GM21515 (cell line): ENCODE measurements around the gene SPIRE2.
"Not testable (repeated sequence)": the region's sequence is repeated elsewhere in the genome, so short reads cannot be mapped to it uniquely, and the experiment has no call there.

ENCODE experiments used
- ATAC-seq: cut with Tn5 transposase; IDR thresholded peaks from one replicate; pipeline ENCODE4 v1.9.1; 2021; ENCODE audit not compliant: unreplicated experiment

The SPIRE2 gene

DNA sequence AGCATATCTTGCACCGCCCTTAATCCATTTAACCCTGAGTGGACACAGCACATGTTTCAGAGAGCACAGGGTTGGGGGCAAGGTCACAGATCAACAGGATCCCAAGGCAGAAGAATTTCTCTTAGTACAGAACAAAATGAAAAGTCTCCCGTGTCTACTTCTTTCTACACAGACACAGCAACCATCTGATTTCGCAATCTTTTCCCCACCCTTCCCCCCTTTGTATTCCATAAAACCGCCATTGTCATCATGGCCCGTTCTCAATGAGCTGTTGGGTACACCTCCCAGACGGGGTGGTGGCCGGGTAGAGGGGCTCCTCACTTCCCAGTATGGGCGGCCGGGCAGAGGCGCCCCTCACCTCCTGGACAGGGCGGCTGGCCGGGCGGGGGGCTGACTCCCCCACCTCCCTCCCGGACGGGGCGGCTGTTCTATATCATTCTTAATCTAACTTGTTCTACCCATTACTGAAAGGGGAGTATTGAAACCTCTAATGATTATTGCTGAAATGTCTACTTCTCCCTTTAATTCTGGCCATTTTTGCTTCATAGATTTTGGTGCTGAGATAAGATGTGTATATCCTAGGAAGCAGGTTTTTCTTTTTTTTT lies 21.6 kb upstream of the SPIRE2 start:
- ATAC-seq, result not testable (repeated sequence)

DNA sequence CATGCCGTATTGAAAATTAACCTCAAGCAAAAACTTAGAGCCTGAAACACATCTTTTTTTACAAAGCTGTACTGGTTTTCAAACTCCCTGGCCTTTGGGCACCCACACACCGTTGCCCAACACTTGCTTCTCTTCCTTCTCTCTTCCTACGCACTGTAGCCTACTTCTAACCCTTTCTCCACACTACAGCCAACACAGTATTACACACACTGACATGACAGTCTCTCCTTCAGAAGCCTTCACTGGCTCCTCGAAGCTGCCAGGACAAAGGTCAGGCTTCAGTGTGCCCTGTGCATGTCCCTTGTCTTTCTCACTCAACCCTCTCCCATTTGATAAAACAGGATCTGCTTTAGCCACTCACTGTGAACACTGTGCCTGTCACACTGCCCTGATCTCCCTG lies 19.8 kb upstream of the SPIRE2 start:
- no peak for ATAC-seq

DNA sequence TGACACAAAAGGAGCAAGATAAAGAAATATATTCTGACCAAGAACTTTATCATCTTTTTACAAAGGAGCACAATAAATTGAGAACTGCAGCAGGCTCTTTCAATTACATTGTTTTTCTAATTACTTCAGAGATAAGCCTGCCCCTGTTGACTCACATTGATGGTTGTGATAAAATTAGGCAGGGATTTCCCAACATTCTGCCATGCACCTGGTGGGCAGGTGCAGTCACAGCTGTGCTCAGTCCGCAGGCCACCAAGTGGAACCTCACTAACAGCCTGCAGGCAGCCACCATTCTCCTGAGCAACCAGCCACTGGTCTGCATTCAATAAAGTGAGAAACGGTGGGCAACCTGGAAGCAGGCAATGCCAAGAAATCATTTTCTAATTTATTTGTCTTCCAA lies 17.0 kb upstream of the SPIRE2 start:
- ATAC-seq, result no peak

DNA sequence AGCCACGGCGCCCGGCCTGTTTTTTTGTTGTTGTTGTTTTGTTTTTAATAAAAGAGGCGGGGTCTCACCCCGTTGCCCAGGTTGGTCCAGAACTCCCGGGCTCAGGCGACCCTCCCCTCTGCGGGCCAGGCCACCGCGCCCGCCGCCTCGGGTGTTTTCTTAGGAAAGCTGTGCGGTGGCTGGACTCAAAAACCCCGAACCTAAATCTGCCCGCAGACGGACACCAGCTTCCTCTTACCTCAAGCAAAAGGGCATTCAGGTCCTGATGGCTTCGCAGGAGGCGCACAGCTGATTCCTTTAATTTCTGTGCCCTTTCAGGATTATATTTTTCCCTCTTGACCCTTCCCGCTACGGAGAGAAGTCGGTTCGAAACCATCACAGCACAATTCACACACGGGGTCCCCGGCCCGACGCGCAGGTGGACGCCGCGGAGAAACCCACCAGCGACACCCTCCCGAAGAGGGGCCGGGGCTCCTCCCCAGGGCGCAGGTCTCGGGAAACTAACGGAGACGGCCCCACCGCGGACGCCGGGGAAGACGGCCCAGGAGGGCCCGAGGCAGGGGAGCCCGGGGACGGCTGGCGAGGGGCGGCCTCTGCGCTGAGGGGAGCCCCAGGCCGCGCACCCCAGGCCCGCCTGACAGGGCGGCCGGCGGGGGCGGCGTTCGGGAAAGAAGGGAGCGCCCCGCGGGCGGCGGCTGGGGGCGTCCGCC lies 12.5 kb upstream of the SPIRE2 start:
- peak; percentile 26 for ATAC-seq

DNA sequence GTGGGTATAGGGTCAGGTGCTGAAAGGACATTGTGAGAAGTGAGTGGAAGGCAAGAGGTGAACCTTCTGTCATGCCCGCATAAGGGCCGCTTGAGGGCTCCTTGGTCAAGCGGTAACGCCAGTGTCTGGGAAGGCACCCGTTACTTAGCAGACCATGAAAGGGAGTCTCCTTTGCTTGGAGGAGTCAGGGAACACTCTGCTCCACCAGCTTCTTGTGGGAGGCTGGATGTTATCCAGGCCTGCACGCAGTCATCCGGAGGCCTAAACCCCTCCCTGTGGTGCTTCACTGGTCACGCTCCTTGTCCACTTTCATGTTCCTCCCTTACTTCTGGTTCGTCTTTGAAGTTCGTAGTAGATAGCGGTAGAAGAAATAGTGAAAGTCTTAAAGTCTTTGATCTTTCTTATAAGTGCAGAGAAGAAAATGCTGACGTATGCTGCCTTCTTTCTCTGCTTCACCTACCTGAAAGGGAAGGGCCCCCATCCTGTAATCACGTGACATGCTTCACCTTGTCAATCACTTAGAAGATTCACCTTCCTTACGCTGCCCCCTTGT lies 9.3 kb upstream of the SPIRE2 start:
- ATAC-seq, result not testable (repeated sequence)

DNA sequence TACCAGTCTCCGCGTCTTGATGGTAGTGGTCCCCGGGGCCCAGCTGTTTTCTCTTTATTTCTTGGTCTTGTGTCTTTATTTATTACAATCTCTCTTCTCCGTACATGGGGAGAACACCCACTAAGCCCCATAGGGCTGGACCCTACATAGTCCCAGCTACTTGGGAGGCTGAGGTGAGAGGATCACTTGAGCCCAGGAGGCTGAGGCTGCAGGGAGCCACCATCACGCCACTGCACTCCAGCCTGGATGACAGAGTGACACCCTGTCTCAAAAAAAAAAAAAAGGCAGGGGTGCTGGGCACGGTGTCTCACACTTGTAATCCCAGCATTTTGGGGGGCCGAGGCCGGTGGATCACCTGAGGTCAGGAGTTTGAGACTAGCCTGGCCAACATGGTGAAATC lies 8.8 kb upstream of the SPIRE2 start:
- ATAC-seq, result not testable (repeated sequence)

DNA sequence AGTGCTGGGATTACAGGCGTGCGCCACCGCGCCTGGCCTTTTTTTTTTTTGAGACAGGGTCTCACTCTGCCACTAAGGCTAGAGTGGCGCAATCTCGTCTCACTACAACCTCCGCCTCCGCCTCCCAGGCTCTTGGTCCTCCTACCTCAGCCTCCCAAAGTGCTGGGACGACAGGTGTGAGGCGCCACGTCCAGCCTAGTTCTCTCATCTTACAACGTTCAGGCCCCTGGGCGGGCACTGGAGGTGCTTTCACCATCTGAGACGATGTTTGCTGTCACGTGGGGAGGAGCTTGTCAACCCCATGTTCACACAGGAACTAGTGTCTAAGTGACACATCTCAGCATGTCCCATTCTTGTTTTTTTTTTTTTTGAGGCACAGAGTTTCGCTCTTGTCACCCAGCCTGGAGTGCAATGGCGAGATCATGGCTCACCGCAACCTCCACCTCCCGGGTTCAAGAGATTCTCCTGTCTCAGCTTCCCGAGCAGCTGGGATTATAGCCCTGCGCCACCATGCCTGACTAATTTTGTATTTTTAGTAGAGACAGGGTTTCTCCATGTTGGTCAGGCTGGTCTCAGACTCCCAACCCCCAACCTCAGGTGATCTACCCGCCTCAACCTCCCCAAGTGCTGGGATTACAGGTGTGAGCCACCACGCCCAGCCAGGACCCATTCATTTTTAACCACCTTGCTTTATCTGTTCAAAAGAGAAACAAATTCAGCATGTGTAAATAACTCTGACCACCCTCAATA lies 6.7 kb upstream of the SPIRE2 start:
- ATAC-seq, result no peak

DNA sequence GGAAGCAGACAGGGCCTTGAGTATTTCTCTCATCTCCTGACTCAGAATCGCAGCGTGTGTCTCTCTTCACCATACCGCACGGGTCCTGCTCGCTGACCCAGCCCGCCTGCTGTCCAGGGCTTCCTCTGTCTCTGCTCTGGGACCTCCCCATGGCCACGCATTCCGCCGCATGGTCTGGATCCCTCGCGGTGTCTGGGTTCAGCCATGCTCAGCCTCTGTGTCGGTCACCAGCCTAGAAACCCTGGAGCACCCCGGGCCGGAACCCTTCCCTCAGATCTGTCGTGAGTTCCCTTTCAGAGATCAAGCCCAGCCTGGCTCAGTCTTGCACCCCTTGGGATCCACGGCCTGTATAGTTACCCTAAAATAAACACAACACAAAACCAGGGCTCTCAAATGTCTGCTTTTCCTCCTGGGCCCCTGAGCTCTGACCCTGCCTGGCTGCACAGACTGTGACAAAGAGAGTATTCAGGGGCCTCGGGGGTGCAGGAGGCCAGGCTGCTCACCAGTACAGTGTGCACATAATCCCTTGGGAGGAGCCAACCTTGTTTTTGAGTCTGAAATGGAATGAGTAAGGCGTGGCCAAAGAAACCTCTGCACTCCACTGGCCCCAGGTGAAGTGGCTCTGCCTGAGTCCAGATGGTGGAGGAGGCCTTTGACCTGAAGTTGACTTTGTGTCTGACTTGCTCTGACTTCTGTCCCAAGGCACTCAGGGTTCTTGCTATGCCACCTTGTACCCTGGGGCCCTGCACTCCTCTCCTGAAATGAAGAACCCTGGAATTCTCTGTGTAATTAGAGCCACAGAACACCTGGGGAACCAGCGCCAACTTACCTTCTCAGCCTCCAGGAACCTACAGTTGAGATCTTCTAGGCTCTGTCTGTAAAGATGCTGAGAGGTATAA lies 5.8 kb upstream of the SPIRE2 start:
- ATAC-seq, result no peak

DNA sequence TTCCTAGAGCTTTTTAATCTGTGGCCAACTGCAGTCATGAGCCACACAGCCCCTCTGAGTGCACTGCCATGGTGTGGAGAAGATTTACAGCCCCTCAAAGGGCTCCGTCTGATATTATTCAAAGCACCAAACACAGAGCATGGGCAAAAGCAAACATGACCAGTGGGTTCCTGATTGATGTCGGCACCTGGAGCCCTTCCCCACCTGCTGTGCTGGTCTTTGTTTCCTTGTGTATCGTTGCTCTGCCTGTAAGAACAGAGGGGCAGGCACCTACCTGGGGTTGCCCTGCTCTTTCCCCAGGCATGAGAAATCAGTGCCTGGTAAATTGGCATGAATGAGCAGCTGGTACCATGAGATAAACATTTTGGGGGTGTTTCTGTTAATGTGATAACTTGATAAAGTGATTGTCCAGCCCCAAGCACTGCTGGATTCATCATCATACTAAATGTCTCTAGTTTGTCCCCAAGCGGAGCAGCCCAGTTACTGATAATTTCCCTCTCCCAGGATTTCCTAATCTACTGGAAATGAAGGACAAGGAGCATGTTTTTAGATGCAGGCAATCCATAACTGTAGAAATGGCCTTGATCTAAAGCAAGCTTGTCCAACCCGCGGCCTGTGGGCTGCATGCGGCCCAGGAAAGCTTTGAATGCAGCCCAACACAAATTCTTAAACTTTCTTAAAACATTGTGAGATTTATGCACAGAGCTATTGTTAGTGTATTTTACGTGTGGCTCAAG lies 5.0 kb upstream of the SPIRE2 start:
- ATAC-seq, result no peak

DNA sequence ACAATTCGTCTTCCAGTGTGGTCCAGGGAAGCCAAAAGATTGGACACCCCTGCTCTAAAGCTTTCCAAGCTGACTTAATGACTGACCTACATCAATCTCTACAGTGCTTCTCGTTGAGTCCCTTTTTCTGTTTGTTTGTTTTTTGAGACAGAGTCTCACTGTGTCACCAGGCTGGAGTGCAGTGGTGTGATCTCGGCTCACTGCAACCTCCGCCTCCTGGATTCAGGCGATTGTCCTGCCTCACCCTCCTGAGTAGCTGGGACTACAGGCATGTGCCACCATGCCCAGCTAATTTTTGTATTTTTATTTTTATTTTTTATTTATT lies 4.5 kb upstream of the SPIRE2 start:
- ATAC-seq, result not testable (repeated sequence)

DNA sequence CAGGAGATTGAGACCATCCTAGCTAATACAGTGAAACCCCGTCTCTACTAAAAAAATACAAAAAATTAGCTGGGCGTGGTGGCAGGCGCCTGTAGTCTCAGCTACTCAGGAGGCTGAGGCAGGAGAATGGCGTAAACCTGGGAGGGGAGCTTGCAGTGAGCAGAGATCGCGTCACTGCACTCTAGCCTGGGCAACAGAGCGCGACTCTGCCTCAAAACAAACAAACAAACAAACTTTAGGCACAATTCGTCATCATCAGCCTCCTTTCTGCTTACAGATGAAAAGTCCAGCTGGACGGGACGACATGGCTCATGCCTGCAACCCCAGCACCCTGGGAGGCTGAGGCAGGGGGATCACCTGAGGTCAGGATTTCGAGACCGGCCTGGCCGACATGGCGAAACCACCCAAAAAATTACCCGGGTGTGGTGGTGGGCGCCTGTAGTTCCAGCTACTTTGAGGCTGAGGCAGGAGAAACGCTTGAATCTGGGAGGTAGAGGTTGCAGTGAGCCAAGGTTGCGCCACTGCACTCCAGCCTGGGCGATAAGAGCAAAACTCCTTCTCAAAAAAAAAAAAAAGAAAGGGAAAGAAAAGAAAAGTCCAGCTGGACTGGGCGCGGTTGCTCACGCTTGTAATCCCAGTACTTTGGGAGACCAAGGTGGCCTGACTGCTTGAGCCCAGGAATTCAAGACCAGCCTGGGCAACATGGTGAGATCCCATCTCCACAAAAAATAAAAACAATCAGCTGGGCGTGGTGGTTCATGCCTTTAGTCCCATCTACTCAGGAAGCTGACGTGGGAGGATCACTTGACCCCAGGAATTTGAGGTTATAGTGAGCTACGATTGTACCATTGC lies 1.5 kb upstream of the SPIRE2 start:
- no peak for ATAC-seq

DNA sequence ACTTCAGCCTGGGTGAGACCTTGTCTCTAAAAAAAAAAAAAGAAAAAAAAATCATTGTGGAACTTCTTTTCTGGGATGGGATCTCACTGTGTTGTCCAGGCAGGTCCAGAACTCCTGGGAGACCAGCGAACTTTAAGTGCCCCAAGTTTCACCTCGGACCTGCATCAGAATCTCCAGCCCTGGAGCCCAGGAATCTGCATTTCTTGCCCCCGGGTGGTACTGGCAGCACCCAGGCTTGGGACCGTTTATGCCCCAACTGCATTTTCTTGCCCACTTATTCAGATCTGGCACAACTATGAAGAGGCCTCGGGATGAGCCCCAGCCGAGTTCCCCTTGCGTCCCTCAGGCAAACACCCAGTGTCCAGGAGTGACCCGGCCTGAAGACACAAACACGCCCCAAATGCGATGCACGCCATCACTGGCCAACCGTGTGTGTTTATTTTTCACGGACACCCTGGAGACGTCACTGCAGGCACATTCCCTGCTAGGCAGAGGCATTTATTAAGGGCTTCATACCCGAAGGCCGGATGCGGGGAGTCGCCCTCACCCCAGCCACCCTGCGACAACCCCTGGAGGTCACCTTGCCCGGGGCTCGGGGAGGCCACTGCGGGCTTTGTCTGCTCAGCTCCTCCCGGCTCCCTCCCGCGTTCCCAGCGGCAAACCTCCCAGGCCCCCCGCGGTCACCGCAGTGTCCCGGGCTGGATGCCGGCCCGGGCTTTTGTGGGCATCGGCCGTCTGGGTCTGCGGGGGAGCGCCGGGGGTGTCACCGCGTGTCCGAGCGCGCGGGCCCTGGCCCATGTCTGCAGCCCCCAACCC lies 684 bp upstream of the SPIRE2 start:
- no peak for ATAC-seq

DNA sequence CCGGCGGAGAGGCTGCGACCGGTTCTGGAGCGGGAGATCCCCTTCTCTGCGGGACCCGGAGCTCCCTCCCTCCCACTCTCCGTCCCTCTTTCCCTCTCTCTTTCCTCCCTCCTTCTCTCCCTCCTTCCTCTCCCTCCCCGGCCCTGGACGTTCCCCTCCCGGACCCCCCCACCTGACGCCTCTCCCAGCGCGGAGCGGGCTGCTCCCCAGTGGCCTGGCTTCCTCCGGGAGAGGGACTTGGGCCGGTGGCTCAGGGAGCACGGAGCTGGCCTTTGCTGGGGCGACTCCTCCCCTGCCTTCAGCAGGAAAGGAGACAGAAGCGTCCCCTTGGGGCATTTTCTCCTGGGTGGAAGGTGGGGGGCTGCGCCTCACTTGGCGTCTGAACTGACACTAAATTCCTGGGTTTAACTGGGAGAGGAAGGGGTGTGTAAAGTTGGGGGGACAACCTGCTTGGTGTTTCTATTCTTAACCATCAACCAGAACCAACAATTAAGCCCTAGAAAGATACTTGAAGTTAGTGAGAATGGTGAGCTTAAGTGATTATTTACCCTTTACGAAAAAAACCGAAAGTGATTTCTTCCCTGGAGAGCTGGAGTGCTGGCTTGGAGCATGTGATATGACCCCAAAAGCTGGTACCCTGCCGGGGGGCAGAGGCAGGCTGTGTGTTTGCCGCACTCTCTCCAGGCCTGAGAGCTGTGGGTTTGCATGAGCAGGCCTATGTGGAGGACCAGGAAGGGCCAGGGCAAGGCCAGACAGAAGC lies 775 bp downstream of the SPIRE2 start:
- ATAC-seq, result no peak

DNA sequence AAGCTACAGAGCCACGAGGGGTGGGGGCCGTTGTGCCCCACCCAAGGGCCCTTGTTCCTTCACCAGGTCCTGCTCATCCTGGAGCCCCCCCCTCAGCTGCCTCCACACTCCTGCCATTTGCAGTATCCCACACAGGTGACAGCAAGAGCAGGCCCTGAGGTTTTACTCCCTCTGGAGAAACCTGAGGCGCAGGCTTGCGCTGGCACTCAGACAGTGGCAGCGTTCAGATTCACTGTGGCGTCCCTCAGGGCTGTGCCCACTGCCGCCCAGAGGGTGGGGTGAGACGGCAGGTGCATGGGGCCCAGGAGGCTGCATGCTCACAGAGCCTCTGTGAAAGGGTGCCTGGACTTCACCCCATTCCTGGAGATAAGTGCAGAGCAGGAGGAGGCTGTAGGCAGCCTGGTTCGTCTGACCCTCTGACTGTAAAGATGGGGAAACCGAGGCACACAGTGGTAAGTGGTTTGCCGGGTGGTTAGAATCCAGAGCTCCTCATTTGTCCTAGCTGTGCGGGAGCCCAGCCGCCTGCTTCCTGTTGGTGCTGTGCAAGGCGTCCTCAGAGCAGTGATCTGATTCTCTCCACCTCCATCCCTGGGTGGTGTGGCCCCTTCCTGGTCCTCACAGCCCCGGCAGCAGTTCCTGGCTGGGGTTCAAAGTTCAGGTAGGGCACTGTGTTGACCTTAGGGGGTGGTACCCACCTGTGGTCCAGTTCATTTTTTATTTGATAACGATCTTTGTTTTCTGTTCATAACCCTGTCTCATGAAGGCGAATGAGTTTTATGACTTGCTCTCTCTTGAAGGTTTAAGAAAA lies 1.6 kb downstream of the SPIRE2 start:
- no peak for ATAC-seq

DNA sequence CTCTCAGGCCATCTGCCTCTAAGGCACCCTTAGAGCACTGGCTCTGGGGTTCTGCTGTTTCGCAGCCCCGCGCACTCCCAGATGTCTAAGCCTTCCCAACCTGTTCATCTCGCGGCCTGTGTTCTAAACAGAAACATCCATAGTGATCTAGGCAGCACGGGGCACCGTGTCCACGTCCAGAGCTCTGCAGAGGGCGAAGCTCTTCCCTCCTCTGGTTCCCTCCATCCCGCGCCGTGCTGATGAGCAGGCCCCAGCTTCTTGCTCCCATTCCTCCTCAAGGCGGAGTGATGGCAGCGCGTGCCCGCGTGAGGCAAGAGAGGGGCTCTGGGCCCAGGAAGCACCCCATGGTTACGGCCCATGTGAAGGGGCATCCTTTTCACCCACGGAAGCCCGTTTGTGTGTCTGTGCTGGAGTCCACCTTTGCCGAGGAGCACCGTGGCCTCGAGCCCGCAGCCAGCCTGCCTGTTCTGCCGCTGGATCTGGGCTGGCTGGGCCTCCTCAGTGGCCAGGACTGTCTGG lies 3.6 kb downstream of the SPIRE2 start:
- ATAC-seq, result no peak

DNA sequence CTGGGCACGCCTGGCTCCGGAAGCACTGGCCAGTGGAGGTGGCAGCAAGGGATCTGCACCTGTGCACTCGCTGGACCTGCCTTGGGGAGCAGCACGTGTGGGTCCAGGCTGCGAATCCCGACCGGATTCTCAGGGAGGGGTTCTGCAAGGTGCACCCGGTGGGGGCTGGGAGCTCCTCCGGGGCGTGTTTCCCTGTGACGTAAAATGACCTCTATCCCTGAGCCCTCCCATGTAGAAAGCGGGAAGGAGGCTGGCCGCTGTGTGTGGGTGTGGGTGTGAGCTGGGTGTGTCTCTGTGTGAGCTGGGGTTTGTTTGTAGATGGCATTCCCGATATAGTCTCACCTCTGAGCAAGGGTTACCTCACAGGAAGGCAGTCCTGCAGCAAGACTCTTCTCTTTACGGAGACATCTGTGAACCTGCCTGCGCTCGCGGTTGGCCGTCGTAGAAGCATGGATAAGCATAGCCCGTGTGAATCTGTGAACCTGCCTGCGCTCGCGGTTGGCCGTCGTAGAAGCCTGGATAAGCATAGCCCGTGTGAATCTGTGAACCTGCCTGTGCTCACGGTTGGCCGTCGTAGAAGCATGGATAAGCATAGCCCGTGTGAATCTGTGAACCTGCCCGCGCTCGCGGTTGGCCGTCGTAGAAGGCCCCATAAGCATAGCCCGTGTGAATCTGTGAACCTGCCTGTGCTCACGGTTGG lies 5.5 kb downstream of the SPIRE2 start:
- not testable (repeated sequence) for ATAC-seq
